Posterior cingulate gyrus (tissue), 11 donors: ENCODE results near the gene MBP.
"Not testable (repeated sequence)": the region's sequence is repeated elsewhere in the genome, so short reads cannot be mapped to it uniquely, and the experiment has no call there.

Source experiments
- DNase-seq, 10 donors: peaks; one replicate each; pipeline versions ENCODE4 v3.0.0 to v3.0.0-alpha.2; 2020 to 2021; ENCODE audit warnings: mixed read lengths in 3 of 10
- intact Hi-C: fragments of 100-400 bp; cut with DNase I; formaldehyde crosslinking; loops from one replicate; pipeline ENCODE4 v1.15.1; 2023

MBP gene

GRCh38 chr18:76970770-76971559 lies 161.6 kb downstream of the MBP start:
- peak in 3 of 10 donors; percentile 77 to 80 (median 77) for DNase-seq

GRCh38 chr18:76967721-76968472 lies 164.7 kb downstream of the MBP start:
- intact Hi-C loops, result no loop called here
- peak in 1 of 10 donors; percentile 34 for DNase-seq

More at GRCh38 chr18:76970770-76971559, 161.6 kb downstream of the MBP start:
- intact Hi-C loops, result loop anchor here (10.0 kb wide), 1 partner anchor 96 kb away; no protein-coding TSS in a partner anchor

- intact Hi-C loops, DNase-seq: not testable (repeated sequence)
Measured at GRCh38 chr18:76967299-76967698, 165.3 kb downstream of the MBP start.

- DNase-seq, result peak in 1 of 10 donors; percentile 38
- intact Hi-C loops, result not testable (repeated sequence)
Measured at GRCh38 chr18:76965555-76966151, 166.9 kb downstream of the MBP start.

GRCh38 chr18:76963936-76964335 lies 168.6 kb downstream of the MBP start:
- intact Hi-C loops, result no loop called here

GRCh38 chr18:76962851-76963250 lies 169.7 kb downstream of the MBP start:
- DNase-seq, result no peak
- intact Hi-C loops, result no loop called here

More at GRCh38 chr18:76963936-76964335, 168.6 kb downstream of the MBP start:
- DNase-seq, result no peak

- intact Hi-C loops, result no loop called here
- DNase-seq, result peak in 1 of 10 donors; percentile 69
Measured at GRCh38 chr18:76960528-76961035, 172.0 kb downstream of the MBP start.

- DNase-seq, result no peak
- intact Hi-C loops, result no loop called here
Measured at GRCh38 chr18:76959605-76960004, 173.0 kb downstream of the MBP start.

GRCh38 chr18:76958692-76959341 lies 173.8 kb downstream of the MBP start:
- intact Hi-C loops, result no loop called here
- DNase-seq, result no peak

- intact Hi-C loops, result no loop called here
- DNase-seq, result no peak
Measured at GRCh38 chr18:76957384-76958355, 174.9 kb downstream of the MBP start.

GRCh38 chr18:76956648-76957047 lies 175.9 kb downstream of the MBP start:
- intact Hi-C loops, result no loop called here
- DNase-seq, result peak in 6 of 10 donors; percentile 27 to 92 (median 77)

- intact Hi-C loops, result no loop called here
- DNase-seq, result peak in 1 of 10 donors; percentile 78
Measured at GRCh38 chr18:76955524-76956170, 176.9 kb downstream of the MBP start.

- peak in 8 of 10 donors; percentile 44 to 90 (median 61) for DNase-seq
- intact Hi-C loops, result no loop called here
Measured at GRCh38 chr18:76953583-76954233, 178.9 kb downstream of the MBP start.

GRCh38 chr18:76953156-76953555 lies 179.4 kb downstream of the MBP start:
- intact Hi-C loops, result no loop called here
- DNase-seq, result no peak

GRCh38 chr18:76952747-76953146 lies 179.8 kb downstream of the MBP start:
- DNase-seq, result no peak

GRCh38 chr18:76951456-76952247 lies 180.9 kb downstream of the MBP start:
- DNase-seq, result no peak
- intact Hi-C loops, result no loop called here

More at GRCh38 chr18:76952747-76953146, 179.8 kb downstream of the MBP start:
- intact Hi-C loops, result no loop called here

- intact Hi-C loops, result no loop called here
Measured at GRCh38 chr18:76948345-76948744, 184.2 kb downstream of the MBP start.

More at GRCh38 chr18:76948345-76948744, 184.2 kb downstream of the MBP start:
- no peak for DNase-seq
